Fibroblast of peridontal ligament (primary cell): Measurements from ENCODE around the gene ERG.
A peak's percentile ranks its signal among the peaks of the same experiment; 100 is the strongest.

Source experiments
- DNase-seq: peaks from one replicate; pipeline ENCODE4 v3.0.0-alpha.2; 2010; ENCODE audit errors: extremely low read depth

Gene ERG

GRCh38 chr21:38498057-38498833 lies at the start of gene ERG:
Gene ERG, minus strand, starts transcription at chr21:38498477. Its CDS starts 97 bp downstream, at chr21:38498380.
- no peak for DNase-seq

DNA sequence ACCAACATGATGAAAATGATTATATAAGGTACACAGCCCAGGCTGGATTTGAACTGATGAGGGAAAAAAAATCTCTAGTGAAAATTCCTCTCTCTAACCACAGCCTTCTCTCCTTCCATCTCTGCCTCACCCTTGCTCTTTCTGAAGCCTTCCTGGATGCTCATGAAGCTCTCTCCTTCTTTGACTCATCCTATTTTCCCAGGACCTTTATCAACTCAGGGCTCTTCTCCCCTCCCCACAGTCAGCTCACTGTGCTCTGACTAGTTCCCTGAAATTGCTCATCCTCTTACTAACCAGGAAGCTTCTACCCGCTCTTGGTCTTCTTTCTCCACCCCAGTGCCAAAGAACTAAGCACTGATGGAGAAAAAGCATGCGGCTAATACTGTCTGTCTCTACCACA lies 46.4 kb upstream of the ERG start:
- no peak for DNase-seq

DNA sequence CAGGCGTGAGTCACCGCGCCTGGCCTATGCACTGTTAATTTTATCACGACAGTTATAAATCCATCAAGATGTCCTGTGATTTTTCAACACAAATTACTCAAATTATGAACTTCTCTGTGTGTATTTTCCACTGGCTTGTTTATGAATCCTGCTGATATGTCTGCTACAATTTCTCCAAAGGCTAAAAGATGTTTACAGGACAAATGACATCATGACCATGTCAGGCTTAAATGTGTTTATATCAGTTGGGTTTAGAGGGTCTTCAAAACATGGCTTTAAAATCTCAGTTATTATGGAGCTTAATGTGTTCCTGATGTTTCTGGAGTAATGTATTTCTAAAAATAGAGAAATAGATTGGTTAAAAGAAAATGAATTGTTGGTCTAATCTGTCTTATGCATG lies 44.0 kb upstream of the ERG start:
- DNase-seq, result no peak

DNA sequence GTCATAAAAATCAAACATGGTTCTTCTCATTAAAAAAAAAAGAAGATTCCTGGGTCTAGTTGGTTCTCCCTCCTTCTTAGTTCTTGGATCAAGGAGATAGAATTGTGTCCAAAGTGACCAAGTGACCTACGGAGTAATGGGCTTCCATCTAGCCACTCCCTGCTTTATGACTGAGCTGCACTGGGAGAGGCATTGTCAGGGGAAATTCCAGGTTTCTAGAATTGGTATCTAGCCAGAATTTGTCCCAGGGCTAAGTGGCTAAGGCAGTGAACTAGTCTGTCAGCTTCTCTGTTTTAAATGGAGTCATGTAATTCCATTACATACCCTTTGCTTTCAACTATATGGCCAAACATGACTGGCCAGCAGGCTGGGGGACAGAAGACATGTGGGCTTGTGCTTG lies 40.1 kb upstream of the ERG start:
- DNase-seq, result no peak

GRCh38 chr21:38534591-38534990 lies 36.3 kb upstream of the ERG start:
- DNase-seq, result no peak

DNA sequence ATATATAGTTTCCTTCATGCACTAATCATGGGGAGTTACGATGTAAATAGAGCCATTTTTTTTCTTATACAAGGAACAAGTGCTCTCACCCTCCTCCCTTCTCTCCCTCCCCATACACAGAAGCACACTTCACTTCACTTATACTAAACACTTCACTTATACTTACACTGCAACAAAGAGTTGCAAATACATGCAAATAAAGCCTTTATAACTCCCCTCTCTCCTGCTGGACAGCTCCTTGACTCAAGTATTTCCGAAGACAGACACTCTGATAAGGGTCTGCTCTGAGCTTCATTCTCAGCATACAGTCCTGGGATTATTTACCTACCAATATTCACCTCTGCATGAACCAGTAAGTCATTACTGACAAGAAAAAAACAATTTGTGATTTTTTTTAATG lies 35.6 kb upstream of the ERG start:
- DNase-seq, result no peak

DNA sequence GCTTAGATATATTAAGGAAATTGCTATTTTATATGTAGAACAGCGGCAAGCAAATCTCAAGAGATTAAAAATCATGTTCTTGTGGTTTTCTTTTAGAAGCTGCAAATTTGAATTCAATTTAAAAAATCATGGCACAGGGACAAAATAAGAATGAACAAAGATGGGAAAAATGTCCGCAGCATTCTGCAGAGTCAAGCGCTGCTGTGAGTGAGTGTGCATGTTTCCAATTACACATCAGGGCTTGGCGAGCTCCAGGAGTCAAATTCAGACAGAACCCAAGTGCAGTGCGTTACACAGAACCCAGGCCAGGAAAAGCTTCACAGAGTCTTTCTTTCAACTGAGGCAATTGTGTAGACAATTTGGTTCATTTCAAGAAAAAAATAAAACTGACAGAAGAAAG lies 33.3 kb upstream of the ERG start:
- peak; percentile 59 for DNase-seq

GRCh38 chr21:38531039-38531541 lies 32.8 kb upstream of the ERG start:
- DNase-seq, result no peak

GRCh38 chr21:38527737-38528136 lies 29.5 kb upstream of the ERG start:
- no peak for DNase-seq

DNA sequence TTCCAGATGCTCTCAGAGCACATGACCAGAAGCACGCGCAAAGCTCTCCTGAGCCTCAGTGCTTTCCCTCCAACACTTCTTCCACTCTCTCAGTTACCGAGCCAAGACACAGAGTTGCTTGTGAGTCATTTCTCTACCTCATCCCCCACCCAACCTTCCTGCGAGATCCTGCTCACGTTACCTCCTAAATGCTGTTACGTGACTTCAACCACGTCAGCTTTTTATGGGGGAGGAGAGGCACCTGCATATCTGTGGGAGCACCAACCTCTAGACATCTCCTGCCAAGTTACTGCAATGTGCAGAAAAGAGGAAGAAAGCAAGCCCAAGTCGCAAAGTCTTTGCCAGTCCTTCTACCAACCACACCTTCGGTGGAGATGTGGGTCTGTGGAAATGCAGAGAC lies 27.2 kb upstream of the ERG start:
- no peak for DNase-seq

DNA sequence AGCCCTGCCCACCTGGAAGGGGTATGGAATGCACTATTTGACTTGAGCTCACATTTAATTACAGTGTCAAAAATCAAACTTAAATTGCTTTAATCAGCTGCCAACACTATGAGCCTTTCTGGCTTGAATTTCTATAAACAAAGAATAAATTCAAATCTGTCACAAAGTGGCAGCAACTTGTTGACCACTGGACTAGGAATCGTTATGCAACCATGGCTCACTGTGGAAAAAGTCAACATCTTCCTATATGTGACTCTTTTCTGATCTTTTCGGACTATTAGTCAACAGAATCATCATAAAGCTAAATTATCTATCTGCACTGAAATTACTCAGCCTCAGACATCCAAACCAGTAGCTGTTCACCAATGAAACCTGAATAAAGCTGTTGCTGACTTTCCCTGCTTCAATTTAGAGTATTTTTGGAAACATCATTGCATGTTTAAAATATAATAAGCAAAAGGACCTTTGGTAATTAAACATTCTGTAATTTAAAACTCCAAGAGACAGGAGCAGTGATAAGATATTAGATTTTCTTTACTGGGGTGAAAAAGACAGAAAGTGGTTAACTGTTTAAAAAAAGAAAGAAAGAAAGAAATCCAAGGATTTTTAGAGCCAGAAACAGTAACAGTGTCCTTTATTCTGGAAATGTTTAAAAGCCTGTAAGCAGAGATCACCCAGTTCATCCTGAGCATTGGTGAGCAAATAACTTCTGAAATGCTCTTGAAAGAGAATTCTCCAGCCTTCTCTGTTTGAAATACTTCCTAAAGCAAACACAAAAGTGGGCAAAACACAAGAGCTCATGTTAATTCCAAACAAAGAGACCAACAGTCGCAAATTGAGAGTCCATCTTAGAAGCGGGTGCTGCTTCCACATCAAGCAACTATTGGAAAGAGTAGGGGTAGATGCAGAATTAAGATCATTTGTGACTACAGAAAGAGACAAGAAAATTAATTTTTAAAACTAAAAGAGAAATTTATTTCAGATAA lies 26.2 kb upstream of the ERG start:
- DNase-seq, result no peak

- DNase-seq, result no peak
Observed at GRCh38 chr21:38520511-38520910, 22.2 kb upstream of the ERG start.

DNA sequence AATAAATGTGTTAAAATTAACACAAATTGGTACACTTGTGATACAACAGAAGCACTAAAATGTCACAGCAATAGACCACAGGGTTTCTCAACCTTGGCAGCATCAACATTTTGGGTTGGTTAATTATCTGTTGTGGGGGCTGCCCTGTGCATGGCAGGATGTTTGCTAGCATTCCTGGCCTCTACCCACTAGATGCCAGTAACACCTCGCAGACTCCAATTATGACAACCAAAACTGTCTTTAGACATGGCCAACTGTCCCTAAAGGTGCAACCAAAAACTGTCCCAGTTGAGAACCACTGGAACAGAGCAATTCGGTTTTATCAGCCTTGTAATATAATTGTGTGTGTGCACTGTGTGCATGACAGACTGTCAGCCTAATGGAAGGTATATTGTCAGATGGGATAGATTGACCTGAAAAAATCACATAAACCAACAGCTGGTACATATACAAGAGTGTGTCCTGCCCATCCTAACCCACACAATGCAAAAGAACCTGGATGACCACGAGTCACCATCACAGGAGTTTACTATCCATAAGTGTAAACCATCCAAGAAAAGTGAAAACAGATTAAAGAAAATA lies 13.5 kb upstream of the ERG start:
- DNase-seq, result no peak

GRCh38 chr21:38511198-38511597 lies 12.9 kb upstream of the ERG start:
- no peak for DNase-seq

DNA sequence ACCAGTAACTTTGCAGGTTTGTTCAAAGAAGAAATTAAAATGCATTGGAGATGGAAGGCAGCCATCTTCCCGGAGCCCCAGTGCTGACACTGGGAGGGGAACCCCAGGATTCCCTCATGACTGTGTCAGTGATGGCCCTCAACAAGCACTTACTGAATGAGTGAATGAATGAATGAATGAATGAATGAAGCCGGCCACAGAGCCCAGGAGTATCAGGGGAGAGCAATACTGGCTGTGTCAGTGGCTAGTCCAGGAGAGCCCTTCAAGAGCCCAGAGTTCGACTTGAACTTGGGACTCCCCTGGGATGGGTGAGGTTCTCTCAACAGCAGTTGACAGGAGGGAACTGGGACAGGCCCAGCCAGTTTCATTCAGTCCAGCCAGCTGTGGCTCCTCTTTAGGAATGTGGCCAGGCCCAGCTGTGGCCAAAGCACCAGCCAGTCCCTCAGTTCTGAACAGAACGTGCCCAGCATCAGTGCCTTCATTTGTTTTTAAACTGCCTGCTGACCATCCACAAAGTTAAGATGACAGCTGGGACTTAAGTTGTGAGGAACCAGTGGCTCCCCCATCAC lies 9.2 kb upstream of the ERG start:
- DNase-seq, result no peak

- no peak for DNase-seq
Observed at GRCh38 chr21:38506661-38507281, 8.5 kb upstream of the ERG start.

- DNase-seq, result peak; percentile 79
Observed at GRCh38 chr21:38505654-38506523, 7.6 kb upstream of the ERG start.

GRCh38 chr21:38504066-38504465 lies 5.8 kb upstream of the ERG start:
- DNase-seq, result no peak

DNA sequence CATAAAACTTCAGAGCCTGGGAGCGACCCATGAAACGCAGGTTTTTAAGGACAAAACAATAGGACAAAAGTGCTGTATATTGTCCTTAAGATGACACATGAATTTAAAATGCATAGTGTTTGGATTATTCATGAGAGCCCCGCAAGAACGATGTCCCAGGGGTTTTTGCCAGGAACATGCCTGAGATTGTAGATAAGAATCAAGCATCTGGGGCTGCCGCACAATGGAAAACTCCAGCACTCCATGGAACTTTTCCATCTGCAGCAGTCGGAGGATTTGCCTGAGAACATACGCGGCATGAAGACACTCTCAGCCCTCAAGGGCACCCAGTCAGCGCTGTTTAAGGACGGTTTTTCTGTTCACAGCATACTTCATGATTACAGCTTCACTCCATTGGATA lies 5.3 kb upstream of the ERG start:
- no peak for DNase-seq

GRCh38 chr21:38500073-38500472 lies 1.8 kb upstream of the ERG start:
- no peak for DNase-seq

GRCh38 chr21:38499296-38499695 lies 1.0 kb upstream of the ERG start:
- DNase-seq, result no peak
